ENCODE results near the gene PDF. TPM values are rescaled to one million over a fixed set of nuclear protein-coding genes. Genes with fewer than 3 reads are reported as not detected.

Gene PDF
- total and polyA plus RNA-seq, 2 of the 13 experiments (the other 11 are each of a cell fraction or from before 2014, with no cell fraction given): 12.4 to 48.8 TPM

- TF ChIP-seq ZNF281 (CRISPR knock-in tag; IDR thresholded peaks at IDR 0.05; ENCODE audit: borderline replicate concordance) (no peak), ZNF75D (CRISPR knock-in tag; IDR thresholded peaks at IDR 0.05; ENCODE audit: borderline replicate concordance) (no peak), NFKB2 (CRISPR knock-in tag; IDR thresholded peaks at IDR 0.05; ENCODE audit: borderline replicate concordance) (0 out of 2 replicates have a peak, but pooled peaks have one; percentile 1), ZNF407 (CRISPR knock-in tag; IDR thresholded peaks at IDR 0.05; ENCODE audit: not compliant biosample characterization) (no peak), TERF1 (CRISPR knock-in tag; IDR thresholded peaks at IDR 0.05) (no peak), ZNF138 (CRISPR knock-in tag; IDR thresholded peaks at IDR 0.05; ENCODE audit: low read depth) (no peak), RAD21 (CRISPR knock-in tag; IDR thresholded peaks at IDR 0.05) (0 out of 2 replicates have a peak, but pooled peaks have one; percentile 6), ZNF124 (CRISPR knock-in tag; IDR thresholded peaks at IDR 0.05) (no peak), ZKSCAN8 (CRISPR knock-in tag; IDR thresholded peaks at IDR 0.05; ENCODE audit: borderline replicate concordance) (no peak), ZNF773 (CRISPR knock-in tag; IDR thresholded peaks at IDR 0.05; ENCODE audit: borderline replicate concordance) (0 out of 2 replicates have a peak, but pooled peaks have one; percentile 4), PLSCR1 (CRISPR knock-in tag; IDR thresholded peaks at IDR 0.05; ENCODE audit: borderline replicate concordance) (no peak), ZNF644 (CRISPR knock-in tag; IDR thresholded peaks at IDR 0.05; ENCODE audit: low read depth) (no peak), FOXA1 (IDR thresholded peaks at IDR 0.05) (no peak), FOXA1 (CRISPR knock-in tag; IDR thresholded peaks at IDR 0.05) (no peak), SYNCRIP (IDR thresholded peaks at IDR 0.05; ENCODE audit: insufficient read depth, low read depth, low read length) (no peak), KDM5B (CRISPR knock-in tag; IDR thresholded peaks at IDR 0.05; ENCODE audit: borderline replicate concordance) (no peak), ZFP36L2 (CRISPR knock-in tag; IDR thresholded peaks at IDR 0.05) (no peak)
Observed at GRCh38 chr16:69340095-69340644, 9.8 kb upstream of the PDF start (continued).
